ENCODE data around the gene DNAJB6.
"Not testable (repeated sequence)": the region's sequence is repeated elsewhere in the genome, so short reads cannot be mapped to it uniquely, and the experiment has no call there.

The DNAJB6 gene

DNA sequence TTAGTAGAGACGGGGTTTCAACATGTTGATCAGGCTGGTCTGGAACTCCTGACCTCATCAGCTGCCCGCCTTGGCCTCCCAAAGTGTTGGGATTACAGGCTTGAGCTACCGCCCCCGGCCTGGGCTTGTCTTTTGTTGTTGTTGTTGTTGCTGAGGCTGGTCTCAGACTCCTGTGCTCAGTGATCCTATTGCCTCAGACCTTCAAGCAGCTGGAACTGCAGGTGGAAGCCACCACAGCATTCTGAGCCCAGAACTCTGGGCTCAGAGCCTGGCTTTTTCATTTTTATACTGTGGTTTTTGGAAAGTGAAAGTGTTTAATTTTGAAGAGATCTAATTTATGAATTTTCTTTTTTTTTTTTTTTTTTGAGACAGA, 16.2 kb upstream of the DNAJB6 start:
- no peak for DNase-seq (ENCODE audit: extremely low read depth, low read depth)
- H3K4me3 ChIP-seq (replicated peaks; ENCODE audit: low read depth, low read length), result no peak overlapping the region

DNA sequence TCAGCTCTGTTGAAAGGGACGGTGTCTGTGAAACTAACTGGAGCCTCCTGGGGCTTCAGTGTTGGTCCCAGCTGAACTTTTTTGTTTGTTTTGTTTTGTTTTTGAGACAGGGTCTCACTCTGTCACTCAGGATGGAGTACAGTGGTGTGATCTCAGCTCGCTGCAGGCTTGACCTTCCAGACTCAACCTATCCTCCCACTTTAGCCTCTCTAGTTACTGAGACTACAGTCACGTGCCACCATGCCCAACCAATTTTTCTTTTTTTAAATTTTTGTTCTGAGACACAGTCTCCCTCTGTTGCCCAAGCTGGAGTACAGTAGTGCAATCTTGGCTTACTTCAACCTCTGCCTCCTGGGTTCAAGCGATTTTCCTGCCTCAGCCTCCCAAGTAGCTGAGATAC, 13.4 kb upstream of the DNAJB6 start:
- H3K4me3 ChIP-seq (replicated peaks; ENCODE audit: low read depth, low read length), result no peak overlapping the region
- DNase-seq (ENCODE audit: extremely low read depth, low read depth), result no peak
- TF ChIP-seq, protein P1, sequence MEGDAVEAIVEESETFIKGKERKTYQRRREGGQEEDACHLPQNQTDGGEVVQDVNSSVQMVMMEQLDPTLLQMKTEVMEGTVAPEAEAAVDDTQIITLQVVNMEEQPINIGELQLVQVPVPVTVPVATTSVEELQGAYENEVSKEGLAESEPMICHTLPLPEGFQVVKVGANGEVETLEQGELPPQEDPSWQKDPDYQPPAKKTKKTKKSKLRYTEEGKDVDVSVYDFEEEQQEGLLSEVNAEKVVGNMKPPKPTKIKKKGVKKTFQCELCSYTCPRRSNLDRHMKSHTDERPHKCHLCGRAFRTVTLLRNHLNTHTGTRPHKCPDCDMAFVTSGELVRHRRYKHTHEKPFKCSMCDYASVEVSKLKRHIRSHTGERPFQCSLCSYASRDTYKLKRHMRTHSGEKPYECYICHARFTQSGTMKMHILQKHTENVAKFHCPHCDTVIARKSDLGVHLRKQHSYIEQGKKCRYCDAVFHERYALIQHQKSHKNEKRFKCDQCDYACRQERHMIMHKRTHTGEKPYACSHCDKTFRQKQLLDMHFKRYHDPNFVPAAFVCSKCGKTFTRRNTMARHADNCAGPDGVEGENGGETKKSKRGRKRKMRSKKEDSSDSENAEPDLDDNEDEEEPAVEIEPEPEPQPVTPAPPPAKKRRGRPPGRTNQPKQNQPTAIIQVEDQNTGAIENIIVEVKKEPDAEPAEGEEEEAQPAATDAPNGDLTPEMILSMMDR (IDR thresholded peaks at IDR 0.05; ENCODE audit: low read depth, low read length, missing control alignments), result no peak

More for the DNA sequence above, 16.2 kb upstream of the DNAJB6 start:
- TF ChIP-seq, protein P1 (IDR thresholded peaks at IDR 0.05; ENCODE audit: low read depth, low read length, missing control alignments), result no peak

DNA sequence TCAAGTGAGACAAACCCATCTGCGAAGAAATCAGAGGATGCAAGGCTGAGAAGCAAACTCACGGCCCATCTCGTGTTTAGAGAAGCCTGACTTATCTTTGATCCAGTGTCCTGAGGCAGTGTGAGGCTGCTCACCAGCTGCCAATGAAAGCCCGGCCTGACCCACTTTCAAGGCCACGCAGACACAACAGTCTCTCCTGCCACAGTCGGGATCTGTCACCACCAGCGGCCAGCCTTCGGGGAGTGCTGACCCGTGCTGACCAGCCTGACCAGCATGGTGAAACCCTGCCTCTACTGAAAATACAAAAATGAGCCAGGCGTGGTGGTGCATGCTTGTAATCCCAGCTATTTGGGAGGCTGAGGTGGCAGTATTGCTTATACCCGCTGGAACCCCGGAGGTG, 7.4 kb upstream of the DNAJB6 start:
- DNase-seq (ENCODE audit: extremely low read depth, low read depth), result no peak
- no peak overlapping the region for H3K4me3 ChIP-seq (replicated peaks; ENCODE audit: low read depth, low read length)
- TF ChIP-seq, protein P1 (IDR thresholded peaks at IDR 0.05; ENCODE audit: low read depth, low read length, missing control alignments), result no peak

DNA sequence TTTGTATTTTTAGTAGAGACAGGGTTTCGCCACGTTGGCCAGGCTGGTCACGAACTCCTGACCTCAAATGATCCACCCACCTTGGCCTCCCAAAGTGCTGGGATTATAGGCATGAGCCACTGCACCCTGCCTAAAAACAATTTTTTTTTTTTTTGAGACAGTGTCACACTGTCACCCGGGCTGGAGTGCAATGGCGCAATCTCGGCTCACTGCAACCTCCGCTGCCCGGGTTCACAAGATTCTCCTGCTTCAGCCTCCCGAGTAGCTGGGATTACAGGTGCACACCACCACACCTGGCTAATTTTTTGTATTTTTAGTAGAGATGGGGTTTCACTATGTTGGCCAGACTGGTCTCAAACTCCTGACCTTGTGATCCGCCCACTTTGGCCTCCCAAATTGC, 6.2 kb upstream of the DNAJB6 start:
- not testable (repeated sequence) for DNase-seq (ENCODE audit: extremely low read depth, low read depth)

DNA sequence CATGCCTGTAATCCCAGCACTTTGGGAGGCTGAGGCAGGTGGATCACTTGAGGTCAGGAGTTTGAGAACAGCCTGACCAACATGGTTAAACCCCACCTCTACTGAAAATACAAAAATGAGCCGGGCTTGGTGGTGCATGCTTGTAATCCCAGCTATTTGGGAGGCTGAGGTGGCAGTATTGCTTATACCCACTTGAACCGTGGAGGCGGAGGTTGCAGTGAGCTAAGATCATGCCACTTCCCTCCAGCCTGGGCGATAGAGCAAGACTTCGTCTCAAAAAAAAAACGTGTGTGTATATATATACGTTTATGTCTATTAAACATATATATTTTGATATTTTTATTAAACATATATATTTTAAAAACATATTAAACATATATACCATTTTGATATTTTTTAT, 5.8 kb upstream of the DNAJB6 start:
- not testable (repeated sequence) for H3K4me3 ChIP-seq (replicated peaks; ENCODE audit: low read depth, low read length); DNase-seq (ENCODE audit: extremely low read depth, low read depth)

More for the DNA sequence above, 6.2 kb upstream of the DNAJB6 start:
- H3K4me3 ChIP-seq (replicated peaks; ENCODE audit: low read depth, low read length), result not testable (repeated sequence)

DNA sequence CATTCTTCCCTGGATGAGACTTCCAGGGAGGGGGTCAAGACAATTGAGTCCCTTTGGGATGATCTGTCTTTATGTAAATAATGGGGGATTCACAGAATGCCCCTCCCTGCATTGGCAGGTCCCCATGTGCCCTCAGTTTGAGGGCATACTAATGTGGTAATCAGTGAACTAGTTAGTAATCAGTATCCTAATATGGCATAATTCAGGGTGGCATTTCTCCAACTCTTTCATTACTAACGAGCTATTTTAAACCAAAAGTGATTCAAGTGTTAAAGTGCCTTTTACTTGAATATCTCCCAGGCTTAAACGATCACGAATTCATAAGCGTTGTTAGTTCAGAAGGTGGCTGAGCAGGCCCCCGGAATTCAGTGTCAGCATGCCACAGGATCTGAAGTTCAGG, 1.6 kb upstream of the DNAJB6 start:
- H3K4me3 ChIP-seq (replicated peaks; ENCODE audit: low read depth, low read length), result no peak overlapping the region
- no peak for DNase-seq (ENCODE audit: extremely low read depth, low read depth)
- TF ChIP-seq, protein P1 (IDR thresholded peaks at IDR 0.05; ENCODE audit: low read depth, low read length, missing control alignments), result no peak

DNA sequence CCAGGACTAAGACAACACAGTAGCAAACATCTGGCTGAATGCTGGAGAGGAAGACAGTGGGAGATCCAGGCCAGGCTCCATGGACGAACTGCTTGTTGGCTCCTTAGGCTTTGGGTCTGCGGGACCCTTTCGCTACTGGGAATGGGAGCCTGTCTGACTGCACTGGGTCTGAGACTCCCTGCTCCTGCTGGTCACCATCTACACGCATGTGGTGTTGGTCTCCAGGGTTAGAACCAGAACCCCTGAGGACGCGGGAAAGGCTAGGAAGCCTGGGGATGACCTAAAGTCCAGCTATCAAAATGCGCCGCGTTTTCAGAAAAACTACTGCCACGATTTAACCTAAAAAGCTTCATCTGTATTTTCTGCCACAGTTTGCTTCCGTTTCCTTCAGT, 817 bp upstream of the DNAJB6 start:
- peak overlapping the region; percentile 87 for H3K4me3 ChIP-seq (replicated peaks; ENCODE audit: low read depth, low read length)
- no peak for DNase-seq (ENCODE audit: extremely low read depth, low read depth)
- TF ChIP-seq, protein P1 (IDR thresholded peaks at IDR 0.05; ENCODE audit: low read depth, low read length, missing control alignments), result no peak

DNA sequence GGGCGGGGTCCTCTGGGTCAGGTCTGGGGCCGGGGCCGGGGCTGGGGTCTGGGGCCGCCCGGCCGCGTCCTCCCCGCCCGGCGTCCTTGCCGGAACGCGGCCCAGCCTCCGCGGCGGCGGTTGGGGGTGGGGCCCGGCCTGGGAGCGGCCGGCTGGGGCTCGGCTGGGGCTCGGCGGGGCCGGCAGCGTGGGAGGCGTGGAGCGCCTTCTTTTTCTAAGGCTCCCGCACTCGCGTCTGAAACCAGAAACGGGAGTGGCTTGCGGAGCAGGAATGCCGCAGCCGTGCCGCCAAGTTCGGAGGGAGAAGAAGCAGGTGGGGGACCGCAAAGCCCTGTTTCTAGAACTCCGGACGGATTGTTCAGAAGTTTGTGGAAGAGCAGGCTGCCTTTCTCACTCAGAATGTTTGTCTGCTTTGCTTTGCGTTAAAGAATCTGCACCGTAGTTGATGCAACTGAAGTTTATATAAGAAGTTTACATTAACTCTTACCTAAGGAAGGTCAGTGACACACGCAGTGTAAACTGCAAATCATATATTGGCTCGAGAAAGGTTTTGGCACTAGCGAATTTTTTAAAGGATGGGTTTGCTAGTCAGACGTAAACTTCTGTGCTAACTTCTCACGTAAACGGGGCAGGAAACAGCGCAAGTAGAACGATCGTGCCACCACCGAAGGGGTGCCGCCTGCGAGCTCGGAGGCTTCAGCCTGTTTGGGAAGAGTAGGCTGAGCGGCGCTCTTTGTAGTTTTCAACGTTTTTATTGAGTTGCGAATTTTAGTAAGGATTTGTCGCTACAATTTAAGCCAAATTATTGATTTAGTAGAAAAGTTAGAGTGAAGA, 729 bp downstream of the DNAJB6 start:
- DNase-seq (ENCODE audit: extremely low read depth, low read depth), result no peak

More for the DNA sequence above, 729 bp downstream of the DNAJB6 start:
- peak overlapping the region; percentile 87 for H3K4me3 ChIP-seq (replicated peaks; ENCODE audit: low read depth, low read length)
- TF ChIP-seq, protein P1 (IDR thresholded peaks at IDR 0.05; ENCODE audit: low read depth, low read length, missing control alignments), result no peak

All from HFF-Myc (cell line).